ENCODE results near the gene GNAI2.

- TF ChIP-seq CTCF (IDR thresholded peaks at IDR 0.05) (no peak), ZFX (IDR thresholded peaks at IDR 0.05; ENCODE audit: borderline replicate concordance) (no peak)
Observed at GRCh38 chr3:50230104-50230793, 5.8 kb upstream of the GNAI2 start.
